ENCODE data around the gene RPLP1. TPM values are rescaled to one million over a fixed set of nuclear protein-coding genes. Genes with fewer than 3 reads are reported as not detected.
A peak's percentile ranks its signal among the peaks of the same experiment; 100 is the strongest.

RPLP1 gene
- total and polyA plus RNA-seq, 4 experiments from 2014 or later, result 1,134 to 2,900 (median 2,741) TPM

DNA sequence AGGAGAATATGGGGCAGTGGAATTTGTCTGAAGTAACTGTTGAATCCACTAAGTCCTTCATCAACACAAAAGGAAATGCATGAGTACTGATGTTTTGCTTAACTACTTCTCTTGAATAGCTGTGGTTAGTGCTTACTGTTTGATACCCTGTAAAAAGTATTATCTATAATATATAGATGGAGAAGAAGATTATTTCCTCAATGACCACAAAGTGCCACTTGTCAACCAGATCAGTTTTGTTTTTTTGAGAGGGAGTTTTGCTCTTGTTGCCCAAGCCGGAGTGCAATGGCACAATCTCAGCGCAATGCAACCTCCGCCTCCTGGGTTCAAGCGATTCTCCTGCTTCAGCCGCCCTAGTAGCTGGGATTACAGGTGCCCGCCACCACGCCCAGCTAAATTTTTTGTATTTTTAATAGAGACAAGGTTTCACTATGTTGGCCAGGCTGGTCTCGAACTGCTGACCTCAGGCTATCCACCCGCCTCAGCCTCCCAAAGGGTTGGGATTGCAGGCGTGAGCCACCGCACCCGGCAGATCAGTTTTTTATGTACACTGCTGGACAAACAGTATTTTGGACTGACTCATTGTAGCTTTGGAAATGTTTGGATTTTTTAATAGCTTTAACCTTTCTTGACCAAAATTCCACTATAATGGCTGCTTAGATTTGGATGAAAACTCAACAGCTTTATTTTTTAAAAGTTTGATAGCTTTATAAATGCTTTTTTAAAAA, 1.5 kb upstream of the RPLP1 start:
- H3K27ac ChIP-seq (ENCODE audit: low read depth, low read length), result peak overlapping the region; percentile 92
- H3K27me3 Mint-ChIP-seq, result no peaks in the 10 kb centered on the region
- intact Hi-C loops (cut with micrococcal nuclease), result loop anchor here (5.0 kb wide), 1 partner anchor 39 kb away; the partner anchor contains the start of gene KIF23
- H3K4me3 ChIP-seq (ENCODE audit: low read length in 2 of 2), result no peak overlapping the region
- no peaks in the 10 kb centered on the region for H3K27me3 ChIP-seq (ENCODE audit: insufficient read depth, low read length)
- peak overlapping the region in 5 of 8 donors; percentile 94 to 100 (median 98) for H3K4me3 Mint-ChIP-seq
- H3K9me3 ChIP-seq (ENCODE audit: control insufficient read depth in 1 of 2, low read length in 2 of 2), result no peaks in the 10 kb centered on the region
- no peaks in the 10 kb centered on the region for H3K9me3 Mint-ChIP-seq
- POLR2A ChIA-PET (ENCODE audit: partially characterized antibody), result interaction anchor here (1.2 to 9.4 kb wide), 9 partner anchors 8 to 1084 kb away, joined by 3 to 488 read pairs (median 23); partner anchors contain the start of genes GLCE, KIF23 and TLE3
- H3K27ac Mint-ChIP-seq, result peak overlapping the region in 4 of 7 donors; percentile 53 to 99 (median 96)
- H3K36me3 Mint-ChIP-seq, result peaks cover 23 to 38% of the 10 kb centered on the region in 2 donors
- CTCF ChIA-PET (ENCODE audit: partially characterized antibody), result interaction anchor here (0.8 to 6.5 kb wide), 6 partner anchors 11 to 291 kb away, joined by 3 to 94 read pairs (median 6); partner anchors contain the start of gene GLCE
- H3K4me1 Mint-ChIP-seq, result peaks cover 23 to 43% (median 33%) of the 10 kb centered on the region in 4 donors
- H3K36me3 ChIP-seq (ENCODE audit: insufficient read depth, low read length), result peaks cover 13% of the 10 kb centered on the region
- no peak for DNase-seq
- peaks cover 36% of the 10 kb centered on the region for H3K4me1 ChIP-seq (ENCODE audit: insufficient read depth, low read length)

DNA sequence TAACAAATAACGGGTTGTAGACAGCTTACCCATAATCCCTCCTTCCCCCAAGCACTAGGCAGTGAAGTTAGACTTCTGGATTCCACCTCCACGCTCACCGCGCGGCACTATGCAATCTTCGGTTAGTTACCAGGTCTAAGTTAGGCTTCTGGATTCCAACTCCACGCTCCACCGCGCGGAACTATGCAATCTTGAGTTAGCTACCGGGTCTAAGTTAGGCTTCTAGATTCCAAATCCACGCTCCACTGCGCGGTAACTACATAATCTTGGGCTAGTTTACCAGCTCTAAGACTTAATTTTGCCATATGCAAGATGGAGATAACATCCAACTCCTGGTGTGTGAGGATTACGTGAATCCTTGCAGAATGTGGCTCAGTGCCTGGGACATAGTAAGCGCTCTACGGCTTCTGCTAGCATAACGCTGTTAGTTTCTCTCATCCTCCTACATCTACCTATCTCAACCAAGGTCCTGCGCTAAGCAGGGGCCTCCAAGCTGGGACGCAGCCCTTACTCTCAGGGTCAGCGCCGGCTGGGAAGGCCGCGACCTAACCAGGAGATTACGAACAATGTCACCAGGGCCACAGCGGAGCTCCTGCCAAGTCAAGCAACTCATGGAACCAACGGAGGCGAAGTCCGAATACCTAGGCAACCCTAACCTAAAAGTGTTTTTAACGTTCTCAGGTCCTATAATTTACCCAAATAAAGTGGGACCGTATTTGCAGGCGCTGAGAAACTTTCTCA, 497 bp upstream of the RPLP1 start:
- H3K4me3 ChIP-seq (ENCODE audit: low read length in 2 of 2), result peak overlapping the region; percentile 51 to 78
- POLR2A ChIA-PET (ENCODE audit: partially characterized antibody), result interaction anchor here (0.7 to 9.4 kb wide), 25 partner anchors 9 to 1221 kb away, joined by 3 to 488 read pairs (median 6); partner anchors contain the start of genes GLCE, KIF23 and TLE3
- peak overlapping the region; percentile 92 for H3K27ac ChIP-seq (ENCODE audit: low read depth, low read length)
- CTCF ChIA-PET (ENCODE audit: partially characterized antibody), result interaction anchor here (0.8 to 6.5 kb wide), 10 partner anchors 10 to 421 kb away, joined by 3 to 94 read pairs (median 4); partner anchors contain the start of gene GLCE
- peaks cover 22% of the 10 kb centered on the region for H3K36me3 ChIP-seq (ENCODE audit: insufficient read depth, low read length)
- DNase-seq, result peak in 2 of 5 donors; percentile 20 to 51
- Mint-ChIP-seq H3K27ac (peak overlapping the region; percentile 94 to 99 (median 98)), H3K9me3 (no peaks in the 10 kb centered on the region), H3K4me3 (peak overlapping the region; percentile 94 to 100 (median 98)), H3K4me1 (peaks cover 25 to 49% (median 36%) of the 10 kb centered on the region in 4 donors), H3K36me3 (peaks cover 25 to 48% of the 10 kb centered on the region in 2 donors), H3K27me3 (no peaks in the 10 kb centered on the region)
- no peaks in the 10 kb centered on the region for H3K27me3 ChIP-seq (ENCODE audit: insufficient read depth, low read length)
- H3K4me1 ChIP-seq (ENCODE audit: insufficient read depth, low read length), result peaks cover 36% of the 10 kb centered on the region
- no peaks in the 10 kb centered on the region for H3K9me3 ChIP-seq (ENCODE audit: control insufficient read depth in 1 of 2, low read length in 2 of 2)
- intact Hi-C loops (cut with micrococcal nuclease), result loop anchor here (1.0 to 5.0 kb wide), 5 partner anchors 16 to 647 kb away; partner anchors contain the start of genes GLCE and KIF23

DNA sequence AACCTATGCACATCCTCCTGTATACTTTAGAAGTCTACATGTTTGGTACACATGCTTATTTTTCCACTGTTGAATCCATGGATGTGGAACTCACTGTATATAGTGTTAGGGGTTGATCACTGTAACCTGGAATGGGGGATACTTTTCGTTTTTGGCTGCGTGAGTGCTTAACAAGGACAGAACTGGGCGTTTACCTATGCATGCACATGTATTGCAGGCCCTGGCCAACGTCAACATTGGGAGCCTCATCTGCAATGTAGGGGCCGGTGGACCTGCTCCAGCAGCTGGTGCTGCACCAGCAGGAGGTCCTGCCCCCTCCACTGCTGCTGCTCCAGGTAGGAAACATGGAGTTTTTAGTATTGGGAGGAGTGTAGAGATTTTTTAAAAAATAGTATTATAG, 2.3 kb downstream of the RPLP1 start:
- peak overlapping the region in 6 of 7 donors; percentile 25 to 98 (median 96) for H3K27ac Mint-ChIP-seq
- CTCF ChIA-PET (ENCODE audit: partially characterized antibody), result interaction anchor here (5.4 to 6.5 kb wide), 2 partner anchors 8 to 12 kb away, joined by 45 to 94 read pairs; no protein-coding TSS in a partner anchor
- peaks cover 28 to 58% (median 40%) of the 10 kb centered on the region in 4 donors for H3K4me1 Mint-ChIP-seq
- no peaks in the 10 kb centered on the region for H3K27me3 Mint-ChIP-seq
- peaks cover 27% of the 10 kb centered on the region for H3K36me3 ChIP-seq (ENCODE audit: insufficient read depth, low read length)
- H3K27ac ChIP-seq (ENCODE audit: low read depth, low read length), result peak overlapping the region; percentile 92
- POLR2A ChIA-PET (ENCODE audit: partially characterized antibody), result interaction anchor here (1.0 to 9.4 kb wide), 4 partner anchors 11 to 643 kb away, joined by 3 to 488 read pairs (median 60); partner anchors contain the start of genes KIF23 and TLE3
- H3K27me3 ChIP-seq (ENCODE audit: insufficient read depth, low read length), result no peaks in the 10 kb centered on the region
- no peaks in the 10 kb centered on the region for H3K9me3 Mint-ChIP-seq
- H3K9me3 ChIP-seq (ENCODE audit: control insufficient read depth in 1 of 2, low read length in 2 of 2), result no peaks in the 10 kb centered on the region
- no peak for DNase-seq
- H3K4me3 ChIP-seq (ENCODE audit: low read length in 2 of 2), result peak overlapping the region in 1 of 2 donors; percentile 78
- H3K4me1 ChIP-seq (ENCODE audit: insufficient read depth, low read length), result peaks cover 36% of the 10 kb centered on the region
- intact Hi-C loops (cut with micrococcal nuclease), result loop anchor here (5.0 kb wide), 1 partner anchor 43 kb away; the partner anchor contains the start of gene KIF23
- H3K36me3 Mint-ChIP-seq, result peaks cover 25 to 59% of the 10 kb centered on the region in 2 donors
- H3K4me3 Mint-ChIP-seq, result peak overlapping the region; percentile 94 to 100 (median 98)

DNA sequence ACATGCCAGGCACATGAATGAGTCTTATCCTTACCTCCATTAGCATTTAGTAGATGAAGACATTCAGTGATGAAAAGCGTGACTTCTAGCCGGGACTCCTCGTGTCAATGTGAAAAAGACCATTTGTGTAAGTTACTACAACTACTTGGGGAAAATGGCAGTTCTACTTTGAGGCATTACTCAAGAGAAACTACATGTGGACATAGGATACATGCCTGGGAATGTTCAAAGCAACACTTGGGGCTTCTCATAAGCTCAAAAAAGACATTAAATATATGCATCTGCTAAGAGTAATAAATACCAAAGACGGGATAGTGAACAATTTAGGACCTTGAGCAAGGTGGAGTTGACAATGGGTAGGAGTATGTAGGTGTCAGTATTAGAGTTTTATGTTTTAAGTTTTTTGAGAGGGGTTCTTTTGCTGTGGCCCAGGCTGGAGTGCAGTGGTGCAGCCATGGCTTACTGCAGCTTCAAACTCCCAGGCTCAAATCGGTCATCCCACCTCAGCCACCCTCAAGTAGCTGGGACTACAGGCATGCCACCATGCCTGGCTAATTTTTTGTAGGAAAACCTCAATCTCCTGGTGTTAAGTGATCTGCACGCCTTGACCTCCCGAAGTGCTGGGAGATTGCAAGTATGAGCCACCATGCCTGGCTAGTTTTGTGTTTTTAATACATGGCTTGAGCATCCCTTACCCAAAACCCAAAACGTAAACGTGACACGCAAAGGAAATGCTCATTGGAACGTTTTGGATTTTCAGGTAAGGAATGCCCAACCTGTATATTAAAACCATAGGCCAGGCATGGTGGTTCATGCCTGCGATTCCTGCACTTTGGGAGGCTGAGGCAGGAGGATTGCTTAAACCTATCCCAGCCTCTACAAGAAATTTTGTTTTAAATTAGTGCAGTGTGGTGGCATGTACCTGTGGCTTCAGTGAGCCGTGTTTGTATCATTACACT, 3.9 kb downstream of the RPLP1 start:
- H3K9me3 Mint-ChIP-seq, result no peaks in the 10 kb centered on the region
- ChIA-PET CTCF (ENCODE audit: partially characterized antibody) (interaction anchor here (1.3 to 6.5 kb wide), 3 partner anchors 10 to 12 kb away, joined by 5 to 45 read pairs (median 6); no protein-coding TSS in a partner anchor), POLR2A (ENCODE audit: partially characterized antibody) (interaction anchor here (1.7 to 9.4 kb wide), 2 partner anchors 9 to 38 kb away, joined by 3 to 488 read pairs; no protein-coding TSS in a partner anchor)
- DNase-seq, result no peak
- Histone ChIP-seq H3K9me3 (ENCODE audit: control insufficient read depth in 1 of 2, low read length in 2 of 2) (no peaks in the 10 kb centered on the region), H3K27me3 (ENCODE audit: insufficient read depth, low read length) (no peaks in the 10 kb centered on the region), H3K27ac (ENCODE audit: low read depth, low read length) (no peak overlapping the region), H3K4me3 (ENCODE audit: low read length in 2 of 2) (no peak overlapping the region), H3K36me3 (ENCODE audit: insufficient read depth, low read length) (peaks cover 27% of the 10 kb centered on the region), H3K4me1 (ENCODE audit: insufficient read depth, low read length) (peaks cover 41% of the 10 kb centered on the region)
- peak overlapping the region in 5 of 7 donors; percentile 48 to 98 (median 82) for H3K27ac Mint-ChIP-seq
- H3K27me3 Mint-ChIP-seq, result no peaks in the 10 kb centered on the region
- intact Hi-C loops (cut with micrococcal nuclease), result no loop called here
- peaks cover 25 to 59% of the 10 kb centered on the region in 2 donors for H3K36me3 Mint-ChIP-seq
- peaks cover 30 to 66% (median 44%) of the 10 kb centered on the region in 4 donors for H3K4me1 Mint-ChIP-seq
- H3K4me3 Mint-ChIP-seq, result peak overlapping the region in 1 of 8 donors; percentile 72

DNA sequence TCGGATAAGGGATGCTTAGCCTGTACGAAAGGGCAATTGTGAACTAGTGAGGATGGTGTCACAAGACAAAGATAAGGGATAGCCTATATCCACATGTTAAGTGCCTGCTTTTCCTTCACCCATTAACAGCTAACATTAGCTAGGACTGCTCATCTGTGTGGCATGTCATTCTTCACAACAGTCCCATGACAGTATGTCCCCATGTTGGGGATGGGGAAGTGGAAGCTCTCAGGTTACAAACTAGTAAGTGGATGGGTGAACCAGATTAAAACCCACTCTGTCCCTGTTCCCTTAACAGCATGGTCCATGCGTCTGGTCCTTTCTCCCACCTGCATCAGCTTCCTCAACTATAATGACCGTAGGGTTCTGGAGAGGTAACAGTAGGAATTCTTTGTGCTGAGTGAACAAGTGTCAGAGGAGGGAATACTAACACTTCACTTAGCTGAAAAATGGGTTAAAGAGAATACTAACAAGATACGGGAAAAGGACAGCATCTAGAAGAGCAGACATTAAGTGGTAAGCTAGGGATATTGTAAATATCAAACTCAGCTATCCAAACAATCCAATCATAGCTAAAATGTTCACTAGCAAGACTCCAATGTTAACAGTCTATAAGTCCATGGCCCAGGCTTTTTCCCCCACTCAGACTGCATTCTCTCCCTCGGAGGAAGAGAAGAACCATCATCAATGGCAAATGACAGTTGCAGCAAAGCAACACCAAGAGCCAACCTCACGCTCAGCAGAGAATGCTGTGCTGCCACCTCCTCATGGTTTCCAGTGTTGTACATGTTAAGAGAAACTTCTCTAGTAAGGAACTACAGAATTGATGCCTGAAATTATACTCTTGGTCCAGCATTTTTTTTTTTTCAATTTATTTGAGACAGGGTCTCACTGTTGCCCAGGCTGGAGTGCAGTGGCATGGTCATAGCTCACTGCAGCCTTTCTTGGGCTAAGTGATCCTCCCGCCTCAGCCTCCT, 5.0 kb downstream of the RPLP1 start:
- H3K4me3 Mint-ChIP-seq, result peak overlapping the region in 1 of 8 donors; percentile 18

More for the DNA sequence above, 5.0 kb downstream of the RPLP1 start:
- no peak for DNase-seq
- H3K4me3 ChIP-seq (ENCODE audit: low read length in 2 of 2), result no peak overlapping the region
- H3K36me3 ChIP-seq (ENCODE audit: insufficient read depth, low read length), result peaks cover 27% of the 10 kb centered on the region
- intact Hi-C loops (cut with micrococcal nuclease), result no loop called here
- H3K27ac ChIP-seq (ENCODE audit: low read depth, low read length), result no peak overlapping the region
- CTCF ChIA-PET (ENCODE audit: partially characterized antibody), result interaction anchor here (1.3 to 1.4 kb wide), 2 partner anchors 9 to 10 kb away, joined by 5 to 6 read pairs; no protein-coding TSS in a partner anchor
- H3K4me1 Mint-ChIP-seq, result peaks cover 32 to 66% (median 45%) of the 10 kb centered on the region in 4 donors
- H3K27me3 ChIP-seq (ENCODE audit: insufficient read depth, low read length), result no peaks in the 10 kb centered on the region
- peaks cover 41% of the 10 kb centered on the region for H3K4me1 ChIP-seq (ENCODE audit: insufficient read depth, low read length)
- peaks cover 25 to 54% of the 10 kb centered on the region in 2 donors for H3K36me3 Mint-ChIP-seq
- POLR2A ChIA-PET (ENCODE audit: partially characterized antibody), result interaction anchor here (0.8 to 9.4 kb wide), 2 partner anchors 8 to 43 kb away, joined by 3 to 488 read pairs; partner anchors contain the start of gene KIF23
- H3K27me3 Mint-ChIP-seq, result no peaks in the 10 kb centered on the region
- H3K9me3 ChIP-seq (ENCODE audit: control insufficient read depth in 1 of 2, low read length in 2 of 2), result no peaks in the 10 kb centered on the region
- peak overlapping the region; percentile 15 to 94 (median 75) for H3K27ac Mint-ChIP-seq
- H3K9me3 Mint-ChIP-seq, result no peaks in the 10 kb centered on the region
